ENCODE data around the gene PHF19.

- peak; percentile 67 for TF ChIP-seq EP300 (IDR thresholded peaks at IDR 0.05; ENCODE audit: low read depth)
- TF ChIP-seq CTCF (IDR thresholded peaks at IDR 0.05), result no peak
- peak in 2 of 3 donors; percentile 58 to 69 for TF ChIP-seq POLR2AphosphoS5 (IDR thresholded peaks at IDR 0.05)
- no peak for TF ChIP-seq POLR2A (IDR thresholded peaks at IDR 0.05)
These were observed 39.6 kb upstream of the PHF19 start for GRCh38 chr9:120916588-120916987.
